RPMI8226 (cell line): ENCODE measurements around the gene DIS3L2.
A peak's percentile ranks its signal among the peaks of the same experiment; 100 is the strongest.
"Not testable (repeated sequence)": the region's sequence is repeated elsewhere in the genome, so short reads cannot be mapped to it uniquely, and the experiment has no call there.

Source experiments
- DNase-seq: peaks from one replicate; pipeline ENCODE4 v3.0.0-alpha.2; 2015

The DIS3L2 gene

GRCh38 chr2:232377841-232378734 is 416.6 kb downstream of the DIS3L2 start:
- DNase-seq = no peak

GRCh38 chr2:232378735-232379151 is 417.2 kb downstream of the DIS3L2 start, which contains the start of gene ALPP:
Gene ALPP (plus strand): TSS chr2:232378751. CDS start chr2:232378803, 52 bp downstream.
- DNase-seq = not testable (repeated sequence)

- not testable (repeated sequence) for DNase-seq
Measured at GRCh38 chr2:232379610-232380590, 418.4 kb downstream of the DIS3L2 start.

- not testable (repeated sequence) for DNase-seq
Measured at GRCh38 chr2:232381204-232382031, 419.9 kb downstream of the DIS3L2 start.

DNA sequence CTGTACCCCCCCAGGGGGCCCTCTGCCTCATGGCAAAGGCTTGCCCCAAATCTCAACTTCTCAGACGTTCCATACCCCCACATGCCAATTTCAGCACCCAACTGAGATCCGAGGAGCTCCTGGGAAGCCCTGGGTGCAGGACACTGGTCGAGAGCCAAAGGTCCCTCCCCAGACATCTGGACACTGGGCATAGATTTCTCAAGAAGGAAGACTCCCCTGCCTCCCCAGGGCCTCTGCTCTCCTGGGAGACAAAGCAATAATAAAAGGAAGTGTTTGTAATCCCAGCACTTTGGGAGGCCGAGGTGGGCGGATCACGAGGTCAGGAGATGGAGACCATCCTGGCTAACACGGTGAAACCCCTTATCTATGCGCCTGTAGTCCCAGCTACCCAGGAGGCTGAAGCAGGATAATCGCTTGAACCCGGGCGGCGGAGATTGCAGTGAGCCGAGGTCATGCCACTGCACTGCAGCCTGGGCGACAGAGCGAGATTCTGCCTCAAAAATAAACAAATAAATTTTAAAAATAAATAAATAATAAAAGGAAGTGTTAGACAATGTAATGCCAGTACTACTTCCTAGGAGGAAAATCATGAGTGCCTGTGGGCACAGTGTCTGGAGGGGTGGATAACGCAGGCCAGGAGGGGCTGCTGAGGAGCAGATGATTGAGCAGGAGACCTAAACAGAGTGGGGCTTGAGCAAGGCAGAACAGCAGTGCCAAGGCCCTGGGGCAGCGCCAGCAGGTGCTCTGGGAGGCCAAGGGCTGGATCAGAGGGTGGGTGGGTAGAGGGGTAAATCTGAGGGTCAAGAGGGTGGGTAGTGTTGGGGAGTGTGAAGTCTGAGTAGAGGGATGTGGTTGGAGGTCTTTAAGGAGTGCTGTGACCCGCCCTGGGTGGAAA is 421.1 kb downstream of the DIS3L2 start:
- no peak for DNase-seq

- no peak for DNase-seq
Measured at GRCh38 chr2:232384466-232384865, 423.0 kb downstream of the DIS3L2 start.

GRCh38 chr2:232385058-232385457 is 423.5 kb downstream of the DIS3L2 start:
- DNase-seq = not testable (repeated sequence)

DNA sequence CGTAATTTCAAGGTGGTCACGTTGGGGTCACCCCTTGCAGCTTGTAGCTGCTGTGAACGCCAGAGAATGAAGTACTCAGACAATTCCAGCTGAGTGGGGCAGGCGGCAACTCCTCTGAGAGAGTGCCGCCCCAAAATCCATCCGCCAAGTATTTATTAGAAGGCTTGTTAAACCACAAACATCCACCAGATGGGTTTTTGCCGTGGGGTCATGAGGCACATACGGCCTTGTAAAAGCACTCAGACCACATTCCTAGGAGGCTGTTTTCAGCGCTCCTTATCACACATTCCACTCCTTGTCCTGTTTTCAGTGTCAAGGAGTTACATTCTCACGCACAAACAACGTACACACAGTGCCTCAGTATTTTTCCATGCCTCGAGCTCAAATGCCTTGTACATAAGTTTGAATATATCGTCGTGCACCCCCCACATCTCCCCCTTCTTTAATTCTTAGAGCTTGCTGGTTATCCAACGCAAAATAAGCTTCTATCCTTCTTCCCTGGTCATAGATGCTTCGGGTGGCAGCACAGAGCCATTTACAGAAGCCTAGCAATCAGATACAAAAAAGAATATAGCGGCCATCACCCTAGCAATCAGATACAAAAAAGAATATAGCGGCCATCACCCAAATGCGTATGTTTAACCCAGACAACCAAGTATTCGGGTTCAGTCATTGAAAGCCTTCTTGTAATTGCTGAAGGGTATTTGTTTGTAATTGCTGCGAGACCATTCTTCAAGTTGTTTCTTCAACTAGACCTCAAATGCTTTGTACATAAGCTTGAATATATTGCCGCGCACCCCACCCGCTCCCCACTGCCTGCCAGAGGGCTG is 424.4 kb downstream of the DIS3L2 start:
- peak; percentile 32 for DNase-seq

DNA sequence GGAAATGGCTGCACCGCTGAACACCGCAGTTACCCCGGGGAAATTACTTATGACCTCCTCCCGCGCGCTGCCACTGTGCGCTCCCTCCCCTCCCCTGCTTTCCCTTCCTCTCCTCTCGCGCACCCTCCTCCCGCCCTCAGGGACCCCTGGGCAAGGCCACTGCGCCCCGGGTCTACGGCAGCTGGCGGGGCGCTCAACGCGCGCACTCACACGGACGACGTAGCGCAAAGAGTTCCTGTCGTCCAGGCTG is 424.9 kb downstream of the DIS3L2 start:
- DNase-seq = no peak
